Stimulated activated CD8-positive, alpha-beta memory T cell treated with anti-CD3 and anti-CD28 coated beads, Interleukin-2, amount 100 ng/mL, for 48 hours (primary cell): ENCODE data around the gene HMOX1.
A peak's percentile ranks its signal among the peaks of the same experiment; 100 is the strongest.
"Not testable (repeated sequence)": the region's sequence is repeated elsewhere in the genome, so short reads cannot be mapped to it uniquely, and the experiment has no call there.

ENCODE experiments used
- DNase-seq, 2 donors: peaks; one replicate each; pipeline ENCODE4 v3.0.0-alpha.2; 2020; ENCODE audit warnings: low read depth in 2 of 2

HMOX1 gene

GRCh38 chr22:35379146-35379993 is 1.5 kb upstream of the HMOX1 start:
- DNase-seq = no peak

DNA sequence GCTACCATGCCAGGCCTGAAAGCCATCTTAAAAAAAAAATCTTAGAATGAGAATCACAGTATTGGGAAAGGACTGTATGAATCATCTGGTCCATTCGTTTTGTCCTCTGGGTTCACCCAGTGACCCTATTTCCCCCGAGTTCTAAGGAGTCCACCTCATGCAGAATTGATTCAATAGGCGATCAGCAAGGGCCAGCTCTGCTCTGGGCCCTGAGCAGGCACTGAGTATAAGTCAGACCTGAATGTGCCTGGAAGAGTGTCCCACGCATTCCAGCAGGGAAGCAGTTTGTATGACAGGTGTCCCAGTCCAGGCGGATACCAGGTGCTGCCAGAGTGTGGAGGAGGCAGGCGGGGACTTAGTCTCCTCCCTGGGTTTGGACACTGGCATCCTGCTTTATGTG is 883 bp upstream of the HMOX1 start:
- no peak for DNase-seq

GRCh38 chr22:35381424-35382009 is 621 bp downstream of the HMOX1 start:
- DNase-seq = no peak

- no peak for DNase-seq
Measured at GRCh38 chr22:35383679-35384071, 2.8 kb downstream of the HMOX1 start.

- no peak for DNase-seq
Measured at GRCh38 chr22:35384527-35384926, 3.6 kb downstream of the HMOX1 start.

GRCh38 chr22:35384975-35385588 is 4.2 kb downstream of the HMOX1 start:
- DNase-seq = no peak

DNA sequence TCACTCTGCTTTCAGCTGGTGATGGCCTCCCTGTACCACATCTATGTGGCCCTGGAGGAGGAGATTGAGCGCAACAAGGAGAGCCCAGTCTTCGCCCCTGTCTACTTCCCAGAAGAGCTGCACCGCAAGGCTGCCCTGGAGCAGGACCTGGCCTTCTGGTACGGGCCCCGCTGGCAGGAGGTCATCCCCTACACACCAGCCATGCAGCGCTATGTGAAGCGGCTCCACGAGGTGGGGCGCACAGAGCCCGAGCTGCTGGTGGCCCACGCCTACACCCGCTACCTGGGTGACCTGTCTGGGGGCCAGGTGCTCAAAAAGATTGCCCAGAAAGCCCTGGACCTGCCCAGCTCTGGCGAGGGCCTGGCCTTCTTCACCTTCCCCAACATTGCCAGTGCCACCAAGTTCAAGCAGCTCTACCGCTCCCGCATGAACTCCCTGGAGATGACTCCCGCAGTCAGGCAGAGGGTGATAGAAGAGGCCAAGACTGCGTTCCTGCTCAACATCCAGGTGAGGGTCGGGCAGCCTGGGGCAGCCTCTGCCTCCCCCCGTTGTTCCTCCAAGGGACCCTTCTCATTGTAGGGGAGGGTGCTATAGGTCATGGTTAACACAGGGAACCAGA is 5.9 kb downstream of the HMOX1 start:
- DNase-seq = no peak

DNA sequence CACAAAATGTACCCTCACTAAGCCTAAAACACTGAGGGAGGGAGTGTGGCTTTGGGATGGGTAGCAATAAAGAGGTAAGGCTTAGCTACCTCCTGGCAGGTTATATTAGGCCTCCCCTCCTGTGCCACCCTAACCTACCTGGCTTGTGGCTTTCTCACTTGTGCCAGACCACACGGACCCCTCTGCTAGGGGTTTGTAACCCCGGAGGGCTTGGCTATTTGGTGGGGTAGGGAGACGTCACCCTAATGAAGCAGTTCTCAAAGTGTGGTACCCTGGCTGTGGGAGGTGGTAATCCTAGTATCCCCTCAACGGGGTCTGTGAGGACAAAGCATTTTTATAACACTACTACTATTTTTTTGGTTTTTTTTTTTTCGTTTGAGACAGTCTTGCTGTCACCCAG is 10.0 kb downstream of the HMOX1 start:
- no peak for DNase-seq

DNA sequence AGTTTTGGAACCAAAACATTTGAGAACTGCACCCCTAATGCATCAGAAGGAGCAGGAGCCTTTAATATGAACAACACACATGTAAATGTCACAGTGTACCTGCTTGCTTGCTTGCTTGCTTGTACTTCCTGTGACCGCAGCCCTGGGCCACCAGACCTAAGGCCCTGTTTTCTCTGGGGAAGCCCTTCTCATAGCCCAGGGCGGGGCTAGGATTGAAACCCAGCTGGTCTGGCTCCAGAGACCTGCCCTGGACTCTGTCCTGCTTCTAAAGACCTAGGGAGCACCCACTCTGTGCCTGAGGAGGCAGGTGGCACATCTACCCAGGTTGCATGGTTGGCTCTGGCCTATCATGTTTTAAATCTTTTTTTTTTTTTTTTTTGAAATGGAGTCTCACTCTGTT is 11.5 kb downstream of the HMOX1 start:
- DNase-seq = no peak

DNA sequence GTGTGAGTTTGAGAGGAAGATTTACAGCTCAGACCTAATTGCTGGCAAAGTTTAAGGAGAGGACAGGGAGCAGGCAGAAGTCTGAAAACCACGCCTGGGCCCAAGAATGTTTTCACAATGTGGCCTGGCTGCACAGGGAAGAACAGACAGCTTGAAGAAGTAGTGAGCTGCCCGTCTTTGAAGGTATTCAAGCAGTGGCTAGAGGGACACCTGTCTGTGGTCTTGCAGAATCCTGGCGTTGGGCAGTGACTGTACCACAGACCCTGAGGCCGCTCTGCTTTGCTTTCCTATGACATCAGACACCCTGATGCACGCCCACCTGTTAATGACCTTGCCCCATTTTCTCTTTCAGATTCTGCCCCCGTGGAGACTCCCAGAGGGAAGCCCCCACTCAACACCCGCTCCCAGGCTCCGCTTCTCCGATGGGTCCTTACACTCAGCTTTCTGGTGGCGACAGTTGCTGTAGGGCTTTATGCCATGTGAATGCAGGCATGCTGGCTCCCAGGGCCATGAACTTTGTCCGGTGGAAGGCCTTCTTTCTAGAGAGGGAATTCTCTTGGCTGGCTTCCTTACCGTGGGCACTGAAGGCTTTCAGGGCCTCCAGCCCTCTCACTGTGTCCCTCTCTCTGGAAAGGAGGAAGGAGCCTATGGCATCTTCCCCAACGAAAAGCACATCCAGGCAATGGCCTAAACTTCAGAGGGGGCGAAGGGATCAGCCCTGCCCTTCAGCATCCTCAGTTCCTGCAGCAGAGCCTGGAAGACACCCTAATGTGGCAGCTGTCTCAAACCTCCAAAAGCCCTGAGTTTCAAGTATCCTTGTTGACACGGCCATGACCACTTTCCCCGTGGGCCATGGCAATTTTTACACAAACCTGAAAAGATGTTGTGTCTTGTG is 12.5 kb downstream of the HMOX1 start:
- no peak for DNase-seq

DNA sequence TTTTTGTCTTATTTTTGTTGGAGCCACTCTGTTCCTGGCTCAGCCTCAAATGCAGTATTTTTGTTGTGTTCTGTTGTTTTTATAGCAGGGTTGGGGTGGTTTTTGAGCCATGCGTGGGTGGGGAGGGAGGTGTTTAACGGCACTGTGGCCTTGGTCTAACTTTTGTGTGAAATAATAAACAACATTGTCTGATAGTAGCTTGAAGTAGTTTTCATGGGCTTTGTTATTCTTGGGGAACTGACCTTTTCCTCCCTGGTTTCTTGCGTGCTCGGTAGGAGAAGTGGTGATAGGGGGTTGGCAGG is 13.1 kb downstream of the HMOX1 start:
- no peak for DNase-seq

GRCh38 chr22:35394810-35395563 is 14.1 kb downstream of the HMOX1 start:
- no peak for DNase-seq

- not testable (repeated sequence) for DNase-seq
Measured at GRCh38 chr22:35396622-35397021, 15.7 kb downstream of the HMOX1 start.

DNA sequence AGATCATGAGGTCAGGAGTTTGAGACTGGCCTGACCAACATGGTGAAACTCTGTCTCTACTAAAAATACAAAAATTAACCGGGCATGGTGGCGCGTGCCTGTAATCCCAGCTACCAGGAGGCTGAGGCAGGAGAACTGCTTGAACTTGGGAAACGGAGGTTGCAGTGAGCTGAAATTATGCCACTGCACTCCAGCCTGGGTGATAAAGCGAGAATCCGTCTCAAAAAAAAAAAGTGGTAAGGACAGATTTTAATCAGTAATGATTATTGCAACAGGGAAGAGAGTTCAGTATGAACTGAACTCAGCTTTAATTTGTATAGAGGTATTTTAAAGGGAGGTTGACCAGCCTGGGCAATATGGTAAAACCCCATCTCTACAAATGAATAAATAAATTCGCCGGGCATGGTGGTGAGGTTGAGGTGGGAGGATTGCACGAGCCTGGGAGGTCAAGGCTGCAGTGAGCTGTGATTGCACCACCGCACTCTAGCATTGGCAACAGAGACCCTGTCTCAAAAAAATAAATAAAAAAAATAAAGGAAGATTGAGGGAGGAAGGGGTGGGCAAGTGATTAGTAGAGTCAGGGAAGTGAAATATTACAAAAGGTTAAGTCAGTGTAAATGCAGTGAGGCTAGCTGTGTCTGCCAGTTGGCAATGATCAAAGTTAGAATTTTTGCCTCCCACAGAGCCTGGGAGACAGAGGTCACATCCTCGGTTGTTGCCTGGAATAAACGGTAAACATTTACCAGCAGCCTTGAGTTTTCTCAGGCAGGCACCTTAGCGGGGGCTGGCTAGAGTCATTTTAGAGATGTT is 16.4 kb downstream of the HMOX1 start:
- no peak for DNase-seq

GRCh38 chr22:35398591-35398973 is 17.7 kb downstream of the HMOX1 start:
- DNase-seq = no peak

DNA sequence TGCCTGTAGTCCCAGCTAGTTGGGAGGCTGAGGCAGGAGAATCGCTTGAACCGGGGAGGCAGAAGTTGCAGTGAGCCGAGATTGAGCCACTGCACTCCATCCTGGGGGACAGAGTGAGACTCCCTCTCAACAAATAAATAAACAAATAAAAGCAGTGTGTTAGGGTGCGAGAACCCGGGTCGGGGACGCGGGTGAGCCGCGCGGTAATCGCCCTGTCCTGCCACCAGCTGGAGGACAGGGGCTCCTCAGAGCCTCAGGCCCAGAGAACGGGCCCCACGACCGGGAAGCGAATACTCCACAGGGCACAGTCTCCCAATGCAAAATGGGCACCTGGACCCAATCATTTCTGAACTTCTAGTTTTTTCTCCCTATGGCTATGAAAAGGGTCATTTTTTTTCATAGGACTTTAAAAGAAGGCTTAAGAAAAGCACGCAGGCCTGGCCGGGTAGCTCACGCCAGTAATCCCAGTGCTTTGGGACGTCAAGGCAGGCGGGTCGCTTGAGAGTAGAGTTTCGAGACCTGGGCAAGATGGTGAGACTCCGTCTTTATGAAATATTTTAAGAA is 18.3 kb downstream of the HMOX1 start:
- DNase-seq = no peak

- peak; percentile 94 to 96 for DNase-seq
Measured at GRCh38 chr22:35399678-35400500, 19.0 kb downstream of the HMOX1 start, which contains the start of gene MCM5. MCM5 (plus strand) TSS chr22:35400140; CDS start chr22:35400439, 299 bp downstream.

GRCh38 chr22:35400501-35400790 is 19.6 kb downstream of the HMOX1 start:
- DNase-seq = no peak

- DNase-seq = no peak
Measured at GRCh38 chr22:35401863-35402262, 21.0 kb downstream of the HMOX1 start.
